ENCODE measurements around the gene STK36.

- no peak for TF ChIP-seq EZH2 (IDR thresholded peaks at IDR 0.05; ENCODE audit: borderline replicate concordance, low read depth, low read length, severe bottlenecking)
- no peak for TF ChIP-seq FOS (IDR thresholded peaks at IDR 0.05; ENCODE audit: borderline replicate concordance, insufficient read depth, low read length)
- TF ChIP-seq JUN (IDR thresholded peaks at IDR 0.05; ENCODE audit: borderline replicate concordance, insufficient read depth, insufficient read length, low read depth) = no peak
- TF ChIP-seq CTCF (IDR thresholded peaks at IDR 0.05; ENCODE audit: extremely low read depth in 1 of 2, insufficient read depth in 1 of 2, low read depth in 1 of 2, low read length in 2 of 2) = no peak
- no peak for TF ChIP-seq POLR2AphosphoS5 (IDR thresholded peaks at IDR 0.05; ENCODE audit: insufficient read depth, low read depth, low read length)
- TF ChIP-seq GATA2 (IDR thresholded peaks at IDR 0.05; ENCODE audit: insufficient read depth, insufficient read length, low read depth, low read length) = no peak
- no peak for TF ChIP-seq POLR2A (IDR thresholded peaks at IDR 0.05; ENCODE audit: low read depth, low read length)
- no peak for TF ChIP-seq MYC (IDR thresholded peaks at IDR 0.05; ENCODE audit: low read depth, low read length)
- TF ChIP-seq, protein P1, sequence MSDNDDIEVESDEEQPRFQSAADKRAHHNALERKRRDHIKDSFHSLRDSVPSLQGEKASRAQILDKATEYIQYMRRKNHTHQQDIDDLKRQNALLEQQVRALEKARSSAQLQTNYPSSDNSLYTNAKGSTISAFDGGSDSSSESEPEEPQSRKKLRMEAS (IDR thresholded peaks at IDR 0.05; ENCODE audit: insufficient read depth, insufficient read length) = no peak
Observed at GRCh38 chr2:218743068-218743467, 71.2 kb downstream of the STK36 start.
